Neuronal stem cell (in vitro differentiated cells): ENCODE measurements around the gene BCAR1.

Experiments used
- DNase-seq: peaks from one replicate; pipeline ENCODE4 v3.0.0-alpha.2; 2013; ENCODE audit warnings: low spot score
- H2AFZ ChIP-seq: one replicate; pipeline ENCODE4 v1.6.1; 2013; ENCODE audit warnings: mild to moderate bottlenecking, low read length, inconsistent platforms
- H2AK5ac ChIP-seq: 2 replicates; pipeline ENCODE4 v1.6.1; 2013; ENCODE audit warnings: low read depth, mild to moderate bottlenecking, inconsistent platforms, low read length, moderate library complexity, mixed read lengths
- H2BK120ac ChIP-seq: 2 replicates; pipeline ENCODE4 v1.6.1; 2013; ENCODE audit warnings: low read depth, mild to moderate bottlenecking, inconsistent platforms, low read length, moderate library complexity, mixed read lengths
- H2BK12ac ChIP-seq: one replicate; pipeline ENCODE4 v1.6.1; 2013; ENCODE audit warnings: low read length, inconsistent platforms
- H2BK15ac ChIP-seq: 2 replicates; pipeline ENCODE4 v1.6.1; 2013; ENCODE audit warnings: mild to moderate bottlenecking, low read length, inconsistent platforms, mixed read lengths
- H2BK5ac ChIP-seq: one replicate; pipeline ENCODE4 v1.6.1; 2013; ENCODE audit warnings: inconsistent platforms, mild to moderate bottlenecking, low read length, moderate library complexity
- H3K14ac ChIP-seq: one replicate; pipeline ENCODE4 v1.6.1; 2013; ENCODE audit warnings: low read length, inconsistent platforms
- H3K18ac ChIP-seq: 2 replicates; pipeline ENCODE4 v1.6.1; 2013; ENCODE audit warnings: low read length, inconsistent platforms
- H3K23ac ChIP-seq: 2 replicates; pipeline ENCODE4 v1.6.1; 2013; ENCODE audit warnings: low read depth, mild to moderate bottlenecking, mixed read lengths, low read length, inconsistent platforms; ENCODE audit not compliant: poor library complexity
- H3K27ac ChIP-seq: replicated peaks from 3 replicates; pipeline ENCODE4 v1.5.1; 2013; ENCODE audit warnings: low read length, inconsistent platforms
- H3K27me3 ChIP-seq, 3 experiments: 2 replicates each; pipeline ENCODE4 v1.6.1; 2013; ENCODE audit warnings: low read length in 3 of 3, mild to moderate bottlenecking in 2 of 3, inconsistent platforms in 1 of 3, low read depth in 1 of 3, mixed read lengths in 1 of 3, moderate library complexity in 1 of 3; ENCODE audit not compliant: control insufficient read depth in 3 of 3, insufficient read depth in 3 of 3
- H3K36me3 ChIP-seq, 2 donors: replicated peaks in 1 of 2; 2 replicates each; pipeline ENCODE4 v1.6.1; 2013; ENCODE audit warnings: low read length in 2 of 2; ENCODE audit not compliant: control insufficient read depth in 2 of 2, insufficient read depth in 2 of 2
- H3K4ac ChIP-seq: 2 replicates; pipeline ENCODE4 v1.6.1; 2013; ENCODE audit warnings: inconsistent platforms, mild to moderate bottlenecking, low read length, moderate library complexity
- H3K4me1 ChIP-seq, 2 donors: 1 replicate in 1 of 2; 2 replicates in 1 of 2; pipeline ENCODE4 v1.6.1; 2013; ENCODE audit warnings: low read length in 2 of 2, low read depth in 1 of 2; ENCODE audit not compliant: control insufficient read depth in 2 of 2, insufficient read depth in 1 of 2
- H3K4me2 ChIP-seq: one replicate; pipeline ENCODE4 v1.6.1; 2013; ENCODE audit warnings: mild to moderate bottlenecking, low read length, inconsistent platforms; ENCODE audit not compliant: insufficient read depth, poor library complexity, severe bottlenecking
- H3K4me3 ChIP-seq, 2 donors: 2 replicates each; pipeline ENCODE4 v1.5.1; 2013; ENCODE audit warnings: low read length in 2 of 2, mild to moderate bottlenecking in 2 of 2, inconsistent platforms in 1 of 2, moderate library complexity in 1 of 2
- H3K79me1 ChIP-seq: one replicate; pipeline ENCODE4 v1.6.1; 2013; ENCODE audit warnings: low read depth, mild to moderate bottlenecking, inconsistent platforms, low read length, moderate library complexity
- H3K9ac ChIP-seq: one replicate; pipeline ENCODE4 v1.6.1; 2013; ENCODE audit warnings: mild to moderate bottlenecking, low read depth, low read length, inconsistent platforms; ENCODE audit not compliant: poor library complexity
- H3K9me3 ChIP-seq, 2 donors: replicated peaks in 1 of 2; 2 replicates each; pipeline versions ENCODE3 to v1.6.1; 2013; ENCODE audit warnings: low read length in 2 of 2, mild to moderate bottlenecking in 2 of 2, inconsistent platforms in 1 of 2, low read depth in 1 of 2, mixed read lengths in 1 of 2, moderate library complexity in 1 of 2; ENCODE audit not compliant: control insufficient read depth in 2 of 2, insufficient read depth in 1 of 2
- H4K8ac ChIP-seq: one replicate; pipeline ENCODE4 v1.6.1; 2013; ENCODE audit warnings: low read depth, mild to moderate bottlenecking, inconsistent platforms, low read length, moderate library complexity
- H4K91ac ChIP-seq: one replicate; pipeline ENCODE4 v1.6.1; 2013; ENCODE audit warnings: low read length, low read depth, mild to moderate bottlenecking, inconsistent platforms; ENCODE audit not compliant: poor library complexity
- WGBS, 2 donors: extraction: QIAGEN DNeasy Blood & Tissue Kit; methylation state at CpG; one replicate each; pipeline ENCODE4 v1.1.7; 2013; ENCODE audit warnings: missing lambda C conversion rate in 2 of 2, mixed read lengths in 1 of 2; ENCODE audit not compliant: insufficient read length in 2 of 2, insufficient replicate concordance in 1 of 2; ENCODE audit errors: extremely low coverage in 2 of 2; 5-methylcytosine and 5-hydroxymethylcytosine counted together

The BCAR1 gene

GRCh38 chr16:75250809-75251279 lies 580 bp downstream of the BCAR1 start:
- H3K23ac ChIP-seq, result peak overlapping the region; percentile 86
- H2AFZ ChIP-seq, result peak overlapping the region; percentile 44
- peak overlapping the region; percentile 90 for H3K9ac ChIP-seq
- H3K4me3 ChIP-seq, result peak overlapping the region; percentile 77 to 90
- WGBS, 2 donors, result no CpG with 5 or more reads among the region's 59 CpGs
- H3K36me3 ChIP-seq, result peaks cover 0 to 25% of the 10 kb centered on the region in 2 donors
- H4K8ac ChIP-seq, result no peak overlapping the region
- no peaks in the 10 kb centered on the region for H3K27me3 ChIP-seq
- H3K14ac ChIP-seq, result no peak overlapping the region
- no peak overlapping the region for H4K91ac ChIP-seq
- no peak overlapping the region for H2BK12ac ChIP-seq
- no peak overlapping the region for H3K4ac ChIP-seq
- peak overlapping the region; percentile 99 for H3K18ac ChIP-seq
- peak overlapping the region; percentile 49 for H3K27ac ChIP-seq
- no peak overlapping the region for H2BK120ac ChIP-seq
- H2BK5ac ChIP-seq, result no peak overlapping the region
- peak overlapping the region; percentile 49 for H2BK15ac ChIP-seq
- H2AK5ac ChIP-seq, result peak overlapping the region; percentile 72
- peaks cover 37% of the 10 kb centered on the region for H3K79me1 ChIP-seq
- no peaks in the 10 kb centered on the region for H3K9me3 ChIP-seq
- DNase-seq, result no peak
- H3K4me1 ChIP-seq, result peaks cover 74% of the 10 kb centered on the region in 2 donors
- H3K4me2 ChIP-seq, result peak overlapping the region; percentile 87

GRCh38 chr16:75250089-75250808 lies 1.2 kb downstream of the BCAR1 start:
- Histone ChIP-seq H3K4me3 (peak overlapping the region; percentile 77 to 90), H2BK12ac (no peak overlapping the region), H3K9ac (peak overlapping the region; percentile 90), H3K36me3 (peaks cover 0 to 25% of the 10 kb centered on the region in 2 donors), H2BK15ac (peak overlapping the region; percentile 49), H4K8ac (no peak overlapping the region), H3K27me3 (no peaks in the 10 kb centered on the region), H3K14ac (no peak overlapping the region), H3K79me1 (peaks cover 39% of the 10 kb centered on the region), H4K91ac (no peak overlapping the region), H3K18ac (peak overlapping the region; percentile 99), H2AK5ac (peak overlapping the region; percentile 72), H3K4me1 (peaks cover 77 to 79% of the 10 kb centered on the region in 2 donors), H2AFZ (no peak overlapping the region), H2BK120ac (no peak overlapping the region), H3K4ac (no peak overlapping the region), H3K23ac (peak overlapping the region; percentile 86), H3K9me3 (no peaks in the 10 kb centered on the region), H3K27ac (no peak overlapping the region), H3K4me2 (peak overlapping the region; percentile 87), H2BK5ac (no peak overlapping the region)
- WGBS, 2 donors, result no CpG with 5 or more reads among the region's 29 CpGs
- DNase-seq, result no peak

- Histone ChIP-seq H3K14ac (no peak overlapping the region), H3K18ac (no peak overlapping the region), H2BK12ac (no peak overlapping the region), H3K9me3 (no peaks in the 10 kb centered on the region), H2AFZ (no peak overlapping the region), H3K27ac (no peak overlapping the region), H3K79me1 (peaks cover 40% of the 10 kb centered on the region), H2BK120ac (no peak overlapping the region), H3K23ac (peak overlapping the region; percentile 29), H4K91ac (no peak overlapping the region), H3K4ac (no peak overlapping the region), H3K4me2 (no peak overlapping the region), H2BK15ac (no peak overlapping the region), H3K4me1 (peaks cover 76 to 79% of the 10 kb centered on the region in 2 donors), H3K27me3 (no peaks in the 10 kb centered on the region), H4K8ac (no peak overlapping the region), H3K36me3 (peaks cover 0 to 28% of the 10 kb centered on the region in 2 donors), H3K9ac (no peak overlapping the region), H3K4me3 (peak overlapping the region in 1 of 2 donors; percentile 77), H2BK5ac (no peak overlapping the region), H2AK5ac (peak overlapping the region; percentile 94)
- no CpG with 5 or more reads among the region's 5 CpGs for WGBS, 2 donors
- no peak for DNase-seq
Measured at GRCh38 chr16:75249441-75249840, 2.0 kb downstream of the BCAR1 start.

- Histone ChIP-seq H3K9ac (no peak overlapping the region), H2AK5ac (peak overlapping the region; percentile 48), H4K8ac (peak overlapping the region; percentile 29), H3K27me3 (no peaks in the 10 kb centered on the region), H2BK15ac (no peak overlapping the region), H3K14ac (no peak overlapping the region), H3K36me3 (peaks cover 0 to 35% of the 10 kb centered on the region in 2 donors), H3K4me3 (peak overlapping the region in 1 of 2 donors; percentile 10), H2BK5ac (no peak overlapping the region), H2AFZ (no peak overlapping the region), H3K27ac (no peak overlapping the region), H3K18ac (peak overlapping the region; percentile 61), H3K4ac (no peak overlapping the region), H3K4me1 (peaks cover 75 to 80% of the 10 kb centered on the region in 2 donors), H3K23ac (peak overlapping the region; percentile 74), H3K4me2 (no peak overlapping the region), H2BK120ac (no peak overlapping the region), H3K9me3 (no peaks in the 10 kb centered on the region), H2BK12ac (no peak overlapping the region), H4K91ac (no peak overlapping the region), H3K79me1 (peaks cover 39% of the 10 kb centered on the region)
- no peak for DNase-seq
- WGBS, 2 donors, result no CpG with 5 or more reads among the region's 17 CpGs
Measured at GRCh38 chr16:75248536-75249380, 2.7 kb downstream of the BCAR1 start.
